Dendritic cell treated with granulocyte-macrophage colony-stimulating factor and Interleukin-4, amounts not matched to agents 40 ng/mL and 50 ng/mL, for 4 days (primary cell): ENCODE results near the gene TACSTD2.
"Not testable (repeated sequence)": the region's sequence is repeated elsewhere in the genome, so short reads cannot be mapped to it uniquely, and the experiment has no call there.

ENCODE experiments used
- H3K27ac Mint-ChIP-seq: one replicate; pipeline ENCODE4 v1.8.0; 2022; ENCODE audit warnings: mild to moderate bottlenecking, mixed read lengths
- H3K27me3 Mint-ChIP-seq: one replicate; pipeline ENCODE4 v1.8.0; 2022; ENCODE audit warnings: mild to moderate bottlenecking, mixed read lengths
- H3K36me3 Mint-ChIP-seq: one replicate; pipeline ENCODE4 v1.8.0; 2022; ENCODE audit warnings: low read depth, mixed read lengths
- H3K4me1 Mint-ChIP-seq: one replicate; pipeline ENCODE4 v1.8.0; 2022; ENCODE audit warnings: low read depth, mixed read lengths
- H3K4me3 Mint-ChIP-seq: one replicate; pipeline ENCODE4 v1.8.0; 2022; ENCODE audit warnings: mild to moderate bottlenecking, moderate library complexity, mixed read lengths
- H3K9me3 Mint-ChIP-seq: one replicate; pipeline ENCODE4 v1.8.0; 2022; ENCODE audit warnings: mixed read lengths
- intact Hi-C: fragments of 100-400 bp; cut with micrococcal nuclease; formaldehyde crosslinking; loops from one replicate; pipeline ENCODE4 v1.15.0; 2022

The TACSTD2 gene

GRCh38 chr1:58538821-58539220 is 38.2 kb downstream of the TACSTD2 start:
- H3K27ac Mint-ChIP-seq: no peak overlapping the region
- intact Hi-C loops: no loop called here
- H3K4me1 Mint-ChIP-seq: peaks cover 10% of the 10 kb centered on the region
- H3K4me3 Mint-ChIP-seq: no peak overlapping the region
- H3K36me3 Mint-ChIP-seq: no peaks in the 10 kb centered on the region
- H3K9me3 Mint-ChIP-seq: no peaks in the 10 kb centered on the region
- H3K27me3 Mint-ChIP-seq: no peaks in the 10 kb centered on the region

GRCh38 chr1:58531842-58532241 is 45.2 kb downstream of the TACSTD2 start:
- H3K27me3 Mint-ChIP-seq, H3K9me3 Mint-ChIP-seq, intact Hi-C loops, H3K36me3 Mint-ChIP-seq, H3K27ac Mint-ChIP-seq, H3K4me3 Mint-ChIP-seq, H3K4me1 Mint-ChIP-seq: not testable (repeated sequence)

GRCh38 chr1:58529284-58529683 is 47.8 kb downstream of the TACSTD2 start:
- peaks cover 14% of the 10 kb centered on the region for H3K36me3 Mint-ChIP-seq
- intact Hi-C loops: no loop called here
- H3K27ac Mint-ChIP-seq: no peak overlapping the region
- H3K27me3 Mint-ChIP-seq: no peaks in the 10 kb centered on the region
- no peak overlapping the region for H3K4me3 Mint-ChIP-seq
- no peaks in the 10 kb centered on the region for H3K9me3 Mint-ChIP-seq
- peaks cover 4% of the 10 kb centered on the region for H3K4me1 Mint-ChIP-seq

- H3K27ac Mint-ChIP-seq: no peak overlapping the region
- no peak overlapping the region for H3K4me3 Mint-ChIP-seq
- H3K36me3 Mint-ChIP-seq: peaks cover 21% of the 10 kb centered on the region
- H3K27me3 Mint-ChIP-seq: no peaks in the 10 kb centered on the region
- peaks cover 4% of the 10 kb centered on the region for H3K4me1 Mint-ChIP-seq
- no peaks in the 10 kb centered on the region for H3K9me3 Mint-ChIP-seq
- intact Hi-C loops: no loop called here
Observed at GRCh38 chr1:58528518-58528917, 48.5 kb downstream of the TACSTD2 start.
